Type B pancreatic cell (in vitro differentiated cells): ENCODE data around the gene RANBP2. TPM values are rescaled to one million over a fixed set of nuclear protein-coding genes. Genes with fewer than 3 reads are reported as not detected.

Experiments used
- DNase-seq: peaks from one replicate; pipeline ENCODE4 v3.0.0; 2021; ENCODE audit warnings: mixed read lengths; ENCODE audit not compliant: unreplicated experiment; ENCODE audit errors: extremely low spot score
- H3K27ac Mint-ChIP-seq: 2 replicates; pipeline ENCODE4 v1.8.0; 2021; ENCODE audit warnings: mild to moderate bottlenecking, mixed read lengths
- H3K27me3 Mint-ChIP-seq: 2 replicates; pipeline ENCODE4 v1.8.0; 2021; ENCODE audit warnings: mixed read lengths
- H3K36me3 Mint-ChIP-seq: 2 replicates; pipeline ENCODE4 v1.8.0; 2021; ENCODE audit warnings: mixed read lengths
- H3K4me1 Mint-ChIP-seq: one replicate; pipeline ENCODE4 v1.8.0; 2021; ENCODE audit warnings: mixed read lengths; ENCODE audit not compliant: unreplicated experiment
- H3K4me3 Mint-ChIP-seq: 2 replicates; pipeline ENCODE4 v1.8.0; 2021; ENCODE audit warnings: mild to moderate bottlenecking, mixed read lengths
- H3K9me3 Mint-ChIP-seq: 2 replicates; pipeline ENCODE4 v1.8.0; 2021; ENCODE audit warnings: mixed read lengths
- CTCF ChIP-seq: fragments of 200-600 bp; sonication (generic); conservative IDR thresholded peaks from 2 replicates; pipeline ENCODE4 v1.5.0; 2021; ENCODE audit warnings: antibody characterized with exemption, mild to moderate bottlenecking
- total RNA-seq: library from RNA; stranded (reverse); gene quantifications from 2 replicates; pipeline ENCODE4 v1.2.1, GENCODE V29; 2021; ENCODE audit warnings: low replicate concordance

RANBP2 gene
- total RNA-seq, 1 donor from 2014 or later, result 80.3 TPM

GRCh38 chr2:108809936-108810335, 90.7 kb downstream of the RANBP2 start:
- no peaks in the 10 kb centered on the region for H3K27me3 Mint-ChIP-seq
- H3K27ac Mint-ChIP-seq, result no peak overlapping the region
- H3K9me3 Mint-ChIP-seq, result peaks cover 12% of the 10 kb centered on the region
- peaks cover 60% of the 10 kb centered on the region for H3K36me3 Mint-ChIP-seq
- no peak for DNase-seq
- H3K4me3 Mint-ChIP-seq, result no peak overlapping the region
- no peak for TF ChIP-seq CTCF
- no peaks in the 10 kb centered on the region for H3K4me1 Mint-ChIP-seq

- Mint-ChIP-seq H3K9me3 (peaks cover 12% of the 10 kb centered on the region), H3K36me3 (peaks cover 59% of the 10 kb centered on the region), H3K4me1 (no peaks in the 10 kb centered on the region), H3K4me3 (no peak overlapping the region), H3K27ac (no peak overlapping the region), H3K27me3 (no peaks in the 10 kb centered on the region)
- DNase-seq, result no peak
- no peak for TF ChIP-seq CTCF
Measured at GRCh38 chr2:108810993-108811957, 92.0 kb downstream of the RANBP2 start.

GRCh38 chr2:108813732-108814131, 94.5 kb downstream of the RANBP2 start:
- peaks cover 56% of the 10 kb centered on the region for H3K36me3 Mint-ChIP-seq
- TF ChIP-seq CTCF, result no peak
- no peaks in the 10 kb centered on the region for H3K4me1 Mint-ChIP-seq
- peaks cover 7% of the 10 kb centered on the region for H3K9me3 Mint-ChIP-seq
- no peak overlapping the region for H3K4me3 Mint-ChIP-seq
- DNase-seq, result no peak
- no peak overlapping the region for H3K27ac Mint-ChIP-seq
- no peaks in the 10 kb centered on the region for H3K27me3 Mint-ChIP-seq

- no peak for TF ChIP-seq CTCF
- H3K4me3 Mint-ChIP-seq, result no peak overlapping the region
- H3K36me3 Mint-ChIP-seq, result peaks cover 52% of the 10 kb centered on the region
- H3K27me3 Mint-ChIP-seq, result no peaks in the 10 kb centered on the region
- H3K4me1 Mint-ChIP-seq, result no peaks in the 10 kb centered on the region
- no peaks in the 10 kb centered on the region for H3K9me3 Mint-ChIP-seq
- no peak for DNase-seq
- H3K27ac Mint-ChIP-seq, result no peak overlapping the region
Measured at GRCh38 chr2:108820482-108820881, 101.2 kb downstream of the RANBP2 start.

- Mint-ChIP-seq H3K27ac (no peak overlapping the region), H3K27me3 (no peaks in the 10 kb centered on the region), H3K4me3 (no peak overlapping the region), H3K4me1 (no peaks in the 10 kb centered on the region), H3K36me3 (peaks cover 40% of the 10 kb centered on the region), H3K9me3 (no peaks in the 10 kb centered on the region)
- TF ChIP-seq CTCF, result no peak
- no peak for DNase-seq
Measured at GRCh38 chr2:108823286-108823685, 104.0 kb downstream of the RANBP2 start.
